ENCODE results near the gene CAPZB. TPM values are rescaled to one million over a fixed set of nuclear protein-coding genes. Genes with fewer than 3 reads are reported as not detected.

Gene CAPZB
- total and polyA plus RNA-seq, 11 donors = 77.8 to 348 (median 237) TPM

DNA sequence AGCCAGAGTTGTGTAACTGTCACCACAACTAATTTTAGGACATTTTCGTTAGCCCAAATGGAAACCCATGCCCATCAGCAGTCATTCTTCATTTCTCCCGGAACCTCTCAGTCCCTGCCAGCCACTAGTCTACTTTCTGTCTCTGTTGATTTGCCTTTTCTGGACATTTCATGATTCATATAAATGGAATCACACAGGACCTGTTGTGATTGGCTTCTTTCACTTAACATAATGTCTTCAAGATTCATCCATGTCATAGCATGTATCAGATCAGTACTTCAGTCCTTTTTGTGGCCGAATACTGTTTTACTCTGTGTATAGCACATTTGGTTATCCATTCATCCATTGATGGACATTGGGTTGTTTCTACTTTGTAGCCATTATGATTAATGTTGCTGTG is 166.1 kb downstream of the CAPZB start:
- ATAC-seq (no peak), DNase-seq (no peak)
- no peak overlapping the region for H3K4me3 ChIP-seq
- H3K27me3 ChIP-seq = no peaks in the 10 kb centered on the region
- intact Hi-C loops (cut with DNase I) = loop anchor here in 1 of 10 donors (10.0 kb wide), 1 partner anchor 414 kb away; the partner anchor contains the start of gene ALDH4A1
- 82 to 94% (median 89%) methylated on average over 3 of the region's 3 CpGs for WGBS, 4 donors
- TF ChIP-seq, protein P1, sequence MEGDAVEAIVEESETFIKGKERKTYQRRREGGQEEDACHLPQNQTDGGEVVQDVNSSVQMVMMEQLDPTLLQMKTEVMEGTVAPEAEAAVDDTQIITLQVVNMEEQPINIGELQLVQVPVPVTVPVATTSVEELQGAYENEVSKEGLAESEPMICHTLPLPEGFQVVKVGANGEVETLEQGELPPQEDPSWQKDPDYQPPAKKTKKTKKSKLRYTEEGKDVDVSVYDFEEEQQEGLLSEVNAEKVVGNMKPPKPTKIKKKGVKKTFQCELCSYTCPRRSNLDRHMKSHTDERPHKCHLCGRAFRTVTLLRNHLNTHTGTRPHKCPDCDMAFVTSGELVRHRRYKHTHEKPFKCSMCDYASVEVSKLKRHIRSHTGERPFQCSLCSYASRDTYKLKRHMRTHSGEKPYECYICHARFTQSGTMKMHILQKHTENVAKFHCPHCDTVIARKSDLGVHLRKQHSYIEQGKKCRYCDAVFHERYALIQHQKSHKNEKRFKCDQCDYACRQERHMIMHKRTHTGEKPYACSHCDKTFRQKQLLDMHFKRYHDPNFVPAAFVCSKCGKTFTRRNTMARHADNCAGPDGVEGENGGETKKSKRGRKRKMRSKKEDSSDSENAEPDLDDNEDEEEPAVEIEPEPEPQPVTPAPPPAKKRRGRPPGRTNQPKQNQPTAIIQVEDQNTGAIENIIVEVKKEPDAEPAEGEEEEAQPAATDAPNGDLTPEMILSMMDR (IDR thresholded peaks at IDR 0.05) = no peak
- TF ChIP-seq POLR2A (IDR thresholded peaks at IDR 0.05) = no peak
- H3K27ac ChIP-seq = no peak overlapping the region
- H3K4me1 ChIP-seq = peaks cover 0 to 12% (median 0%) of the 10 kb centered on the region in 12 donors
- H3K36me3 ChIP-seq = peaks cover 0 to 43% (median 31%) of the 10 kb centered on the region in 9 donors
- H3K9me3 ChIP-seq = no peaks in the 10 kb centered on the region

DNA sequence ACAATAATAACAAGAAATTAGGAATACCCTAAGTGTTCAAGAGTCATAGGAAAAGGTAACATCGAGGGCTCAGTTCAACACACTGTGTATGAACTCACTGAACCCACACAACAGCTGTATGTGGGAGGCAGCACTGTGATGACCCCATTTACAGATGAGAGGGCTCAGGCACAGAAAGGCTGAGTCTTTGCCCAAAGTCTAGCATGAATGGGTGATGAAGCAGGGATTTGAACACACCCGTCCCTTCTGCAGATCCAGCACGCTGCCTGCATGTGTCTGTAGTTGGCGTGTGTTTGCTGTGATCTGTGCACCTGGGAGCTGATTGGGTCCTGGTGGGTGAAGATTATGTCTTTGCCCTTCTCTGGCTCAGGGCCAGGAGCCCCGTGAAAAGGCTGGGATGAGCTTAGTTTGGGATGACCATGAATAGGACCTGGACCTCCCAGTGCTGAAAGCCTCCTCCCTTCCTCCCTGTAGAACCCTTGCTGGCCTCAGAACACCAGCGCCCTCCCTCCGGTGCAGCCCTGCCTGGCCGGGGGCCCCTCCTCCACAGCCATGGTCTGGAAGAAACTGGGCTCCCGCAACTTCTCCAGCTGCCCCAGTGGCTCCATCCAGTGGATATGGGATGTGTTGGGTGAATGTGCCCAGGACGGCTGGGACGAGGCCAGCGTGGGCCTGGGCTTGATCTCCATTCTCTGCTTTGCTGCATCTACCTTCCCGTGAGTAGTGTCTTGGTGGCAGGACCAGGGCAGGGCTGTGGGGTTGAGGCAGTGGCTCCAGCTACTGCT is 168.0 kb downstream of the CAPZB start:
- ATAC-seq = no peak
- WGBS, 4 donors = 80 to 85% (median 82%) methylated on average over 10 to 13 of the region's 13 CpGs

DNA sequence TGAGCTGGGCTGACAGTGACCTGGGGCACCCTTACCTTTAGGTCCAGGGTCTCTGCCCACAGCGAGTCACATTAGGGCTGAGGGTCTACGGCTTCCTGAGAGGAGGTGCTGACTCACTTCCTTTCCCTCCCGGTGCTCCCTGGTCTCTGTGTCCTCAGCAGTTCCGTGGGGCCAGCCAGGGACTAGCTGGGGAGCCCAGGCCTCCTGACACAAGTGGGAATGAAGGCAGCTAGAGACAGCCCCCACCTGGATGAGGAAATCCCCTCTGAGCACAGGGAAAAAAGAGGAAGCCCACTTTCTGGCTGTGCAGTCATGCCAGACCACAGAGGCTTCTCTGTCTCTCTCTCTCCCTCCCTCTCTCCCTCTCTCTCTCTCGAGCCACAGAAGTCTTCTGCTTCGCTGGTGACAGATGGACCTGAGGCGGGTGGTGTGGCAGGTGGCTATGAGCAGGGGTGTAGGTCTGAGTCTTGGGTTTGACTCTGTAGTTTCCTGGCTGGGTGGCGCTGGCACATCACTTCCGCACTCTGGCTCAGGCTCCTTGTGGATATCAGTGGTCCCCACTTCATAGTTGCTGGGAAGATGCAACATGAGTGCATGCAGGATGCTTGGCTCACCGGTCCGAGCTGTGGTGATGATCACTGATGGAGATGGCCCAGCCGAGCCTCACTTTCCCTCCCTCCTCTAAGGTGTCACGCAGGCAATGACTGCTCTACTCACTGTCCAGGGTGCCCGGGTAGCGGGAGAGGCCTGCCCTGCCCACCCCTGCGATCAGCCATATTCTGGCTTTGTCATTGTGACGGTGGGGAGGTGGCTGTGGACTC is 169.8 kb downstream of the CAPZB start:
- H3K36me3 ChIP-seq = peaks cover 0 to 23% (median 18%) of the 10 kb centered on the region in 9 donors
- intact Hi-C loops (cut with DNase I) = loop anchor here in 1 of 10 donors (10.0 kb wide), 1 partner anchor 411 kb away; the partner anchor contains the start of gene ALDH4A1
- no peak for ATAC-seq
- no peaks in the 10 kb centered on the region for H3K9me3 ChIP-seq
- 73 to 82% (median 76%) methylated on average over 16 to 17 of the region's 17 CpGs for WGBS, 4 donors
- no peak for TF ChIP-seq POLR2A (IDR thresholded peaks at IDR 0.05)
- TF ChIP-seq, protein P1 (IDR thresholded peaks at IDR 0.05) = no peak
- no peak overlapping the region for H3K27ac ChIP-seq
- no peaks in the 10 kb centered on the region for H3K27me3 ChIP-seq
- no peak overlapping the region for H3K4me3 ChIP-seq
- H3K4me1 ChIP-seq = peaks cover 0 to 34% (median 18%) of the 10 kb centered on the region in 12 donors
- DNase-seq = peak in 1 of 5 donors; percentile 49

More for the DNA sequence above, 168.0 kb downstream of the CAPZB start:
- Histone ChIP-seq H3K36me3 (peaks cover 0 to 33% (median 23%) of the 10 kb centered on the region in 9 donors), H3K27me3 (no peaks in the 10 kb centered on the region), H3K4me1 (peaks cover 0 to 24% (median 10%) of the 10 kb centered on the region in 12 donors), H3K4me3 (no peak overlapping the region), H3K27ac (no peak overlapping the region), H3K9me3 (no peaks in the 10 kb centered on the region)
- intact Hi-C loops (cut with DNase I) = loop anchor here in 1 of 10 donors (10.0 kb wide), 1 partner anchor 413 kb away; the partner anchor contains the start of gene ALDH4A1
- DNase-seq = peak in 1 of 5 donors; percentile 49
- TF ChIP-seq, protein P1 (IDR thresholded peaks at IDR 0.05) = no peak
- TF ChIP-seq POLR2A (IDR thresholded peaks at IDR 0.05) = no peak
